T-helper 1 cell treated with Interleukin-12 subunit alpha and Interleukin-12 subunit beta and Interleukin-4 antibody, amounts not matched to agents 30 μg/mL and 1 μg/mL, for 36 hours (primary cell): Measurements from ENCODE around the gene ENTPD8.

Experiments
- H3K27ac Mint-ChIP-seq: one replicate; pipeline ENCODE4 v1.8.0; 2021; ENCODE audit warnings: mild to moderate bottlenecking, mixed read lengths
- H3K27me3 Mint-ChIP-seq: one replicate; pipeline ENCODE4 v1.8.0; 2021; ENCODE audit warnings: low read depth, mixed read lengths
- H3K36me3 Mint-ChIP-seq: one replicate; pipeline ENCODE4 v1.8.0; 2021; ENCODE audit warnings: low read depth, mixed read lengths
- H3K4me1 Mint-ChIP-seq: one replicate; pipeline ENCODE4 v1.8.0; 2021; ENCODE audit warnings: low read depth, mixed read lengths
- H3K4me3 Mint-ChIP-seq: one replicate; pipeline ENCODE4 v1.8.0; 2021; ENCODE audit warnings: mild to moderate bottlenecking, moderate library complexity, mixed read lengths
- H3K9me3 Mint-ChIP-seq: one replicate; pipeline ENCODE4 v1.8.0; 2021; ENCODE audit warnings: mixed read lengths

ENTPD8 gene

GRCh38 chr9:137397675-137398423 lies 43.3 kb downstream of the ENTPD8 start:
- peaks cover 1% of the 10 kb centered on the region for H3K36me3 Mint-ChIP-seq
- H3K4me3 Mint-ChIP-seq = no peak overlapping the region
- H3K4me1 Mint-ChIP-seq = no peaks in the 10 kb centered on the region
- H3K27ac Mint-ChIP-seq = no peak overlapping the region
- no peaks in the 10 kb centered on the region for H3K9me3 Mint-ChIP-seq
- no peaks in the 10 kb centered on the region for H3K27me3 Mint-ChIP-seq

DNA sequence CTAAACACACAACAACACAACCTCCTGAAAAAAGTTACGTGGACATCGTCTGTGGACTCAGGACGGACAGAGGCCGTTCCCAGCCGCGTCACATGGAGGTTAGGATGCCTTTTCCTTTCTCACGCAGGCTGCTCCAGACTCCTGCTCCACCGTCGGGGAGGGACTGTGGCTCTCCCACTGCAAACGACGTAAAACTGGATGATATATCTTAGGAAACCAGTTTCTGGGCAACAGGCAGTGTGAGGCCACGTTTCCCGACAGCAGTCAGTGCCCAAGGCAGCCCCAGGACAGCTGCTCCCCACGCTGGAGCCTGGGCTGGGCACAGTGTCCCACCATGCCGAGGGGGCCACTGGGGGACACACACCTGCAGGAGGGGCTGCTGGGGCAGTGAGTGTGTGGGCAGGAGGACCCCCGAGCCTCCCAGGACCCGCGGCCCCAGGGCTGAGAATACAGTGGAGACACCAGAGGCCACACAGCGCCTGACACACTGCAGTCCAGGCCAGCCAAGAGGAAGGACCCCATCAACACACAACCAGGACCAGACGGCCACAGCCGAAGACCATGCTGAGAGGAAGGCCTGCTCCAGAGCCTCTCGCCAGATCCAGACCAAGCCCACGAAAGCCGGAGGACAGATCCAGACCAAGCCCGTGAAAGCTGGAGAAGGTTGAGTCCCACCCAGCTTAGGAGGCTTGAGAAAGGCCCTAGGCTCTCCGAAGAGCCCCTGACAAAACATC lies 44.4 kb downstream of the ENTPD8 start:
- Mint-ChIP-seq H3K27me3 (no peaks in the 10 kb centered on the region), H3K4me3 (no peak overlapping the region), H3K36me3 (peaks cover 1% of the 10 kb centered on the region), H3K27ac (no peak overlapping the region), H3K4me1 (no peaks in the 10 kb centered on the region), H3K9me3 (no peaks in the 10 kb centered on the region)

DNA sequence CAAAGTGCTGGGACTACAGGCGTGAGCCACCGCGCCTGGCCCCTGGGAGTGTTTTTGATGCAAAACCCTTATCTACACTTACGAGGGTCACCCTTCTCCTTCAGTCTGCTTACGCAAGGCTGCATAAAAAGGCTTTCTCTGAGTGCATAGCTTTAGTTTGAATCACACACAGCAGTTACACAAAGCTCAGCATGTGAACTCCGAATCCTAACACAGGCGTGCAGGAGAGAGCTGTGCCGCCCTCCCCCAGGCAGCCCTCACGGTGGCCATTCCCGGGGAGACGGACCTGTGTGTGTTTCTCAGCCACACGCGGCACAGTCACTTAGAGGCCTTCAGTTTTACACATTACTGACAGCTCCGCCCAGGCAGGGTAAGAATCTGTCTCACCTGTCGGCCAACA lies 44.9 kb downstream of the ENTPD8 start:
- no peak overlapping the region for H3K4me3 Mint-ChIP-seq
- no peaks in the 10 kb centered on the region for H3K4me1 Mint-ChIP-seq
- peaks cover 1% of the 10 kb centered on the region for H3K36me3 Mint-ChIP-seq
- no peak overlapping the region for H3K27ac Mint-ChIP-seq
- no peaks in the 10 kb centered on the region for H3K27me3 Mint-ChIP-seq
- H3K9me3 Mint-ChIP-seq = no peaks in the 10 kb centered on the region

DNA sequence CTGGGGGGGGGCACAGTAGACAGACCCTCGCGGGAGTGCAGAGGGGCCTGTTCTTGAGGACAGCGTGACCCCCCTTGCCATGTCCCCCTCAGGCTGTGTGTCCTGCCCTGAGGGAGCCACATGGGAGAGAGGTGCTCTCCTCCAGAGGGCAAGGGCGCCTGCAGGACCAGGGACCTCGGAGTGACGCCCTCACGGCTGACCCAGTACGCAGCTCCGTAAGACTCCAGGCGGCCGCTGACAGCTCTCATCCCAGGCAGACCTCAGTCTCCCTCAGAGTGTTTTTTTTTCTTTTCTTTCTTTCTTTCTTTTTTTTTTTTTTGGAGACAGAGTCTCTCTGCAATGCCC lies 45.5 kb downstream of the ENTPD8 start:
- no peaks in the 10 kb centered on the region for H3K4me1 Mint-ChIP-seq
- no peaks in the 10 kb centered on the region for H3K27me3 Mint-ChIP-seq
- H3K27ac Mint-ChIP-seq = no peak overlapping the region
- H3K9me3 Mint-ChIP-seq = no peaks in the 10 kb centered on the region
- no peak overlapping the region for H3K4me3 Mint-ChIP-seq
- peaks cover 1% of the 10 kb centered on the region for H3K36me3 Mint-ChIP-seq

DNA sequence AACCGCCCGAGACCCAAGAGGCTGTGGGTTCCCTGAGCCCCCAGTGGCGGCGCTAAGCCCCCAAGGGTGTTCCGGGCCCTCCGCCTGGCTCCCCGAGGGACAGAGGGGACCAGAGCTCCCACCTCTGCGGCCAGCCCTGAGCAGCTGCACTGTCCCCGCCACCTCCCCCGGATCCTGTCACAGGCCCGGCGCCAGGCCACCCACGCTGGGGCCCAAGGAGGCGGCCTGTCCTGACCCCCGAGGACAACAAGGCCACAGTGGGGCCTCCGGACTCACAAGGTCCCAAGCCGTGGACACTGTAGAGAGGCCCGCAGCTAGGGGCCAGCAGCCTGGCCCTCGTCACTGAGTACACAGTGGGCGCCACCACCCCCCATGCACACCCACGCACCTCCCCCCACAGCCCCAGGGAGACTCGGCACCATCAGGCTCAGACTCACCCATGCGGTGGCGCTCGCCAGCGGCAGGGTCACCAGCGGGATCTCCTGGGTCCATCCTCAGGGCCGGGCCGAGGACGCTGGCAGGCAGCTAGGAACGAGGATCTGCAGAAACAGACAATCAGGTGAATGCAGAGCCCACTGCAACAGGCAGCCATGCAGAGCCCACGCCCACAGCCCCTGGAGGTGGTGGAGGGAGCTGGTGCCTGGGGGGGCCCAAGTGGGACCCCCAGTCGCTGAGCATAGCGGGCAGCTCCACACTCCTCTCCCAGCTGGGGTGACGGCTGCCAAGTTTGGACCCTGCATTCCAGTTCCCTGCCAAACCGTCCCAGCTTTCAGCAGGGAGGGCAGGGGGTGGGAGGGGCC lies 46.1 kb downstream of the ENTPD8 start:
- no peaks in the 10 kb centered on the region for H3K4me1 Mint-ChIP-seq
- H3K36me3 Mint-ChIP-seq = no peaks in the 10 kb centered on the region
- no peaks in the 10 kb centered on the region for H3K27me3 Mint-ChIP-seq
- no peak overlapping the region for H3K27ac Mint-ChIP-seq
- H3K9me3 Mint-ChIP-seq = no peaks in the 10 kb centered on the region
- no peak overlapping the region for H3K4me3 Mint-ChIP-seq

DNA sequence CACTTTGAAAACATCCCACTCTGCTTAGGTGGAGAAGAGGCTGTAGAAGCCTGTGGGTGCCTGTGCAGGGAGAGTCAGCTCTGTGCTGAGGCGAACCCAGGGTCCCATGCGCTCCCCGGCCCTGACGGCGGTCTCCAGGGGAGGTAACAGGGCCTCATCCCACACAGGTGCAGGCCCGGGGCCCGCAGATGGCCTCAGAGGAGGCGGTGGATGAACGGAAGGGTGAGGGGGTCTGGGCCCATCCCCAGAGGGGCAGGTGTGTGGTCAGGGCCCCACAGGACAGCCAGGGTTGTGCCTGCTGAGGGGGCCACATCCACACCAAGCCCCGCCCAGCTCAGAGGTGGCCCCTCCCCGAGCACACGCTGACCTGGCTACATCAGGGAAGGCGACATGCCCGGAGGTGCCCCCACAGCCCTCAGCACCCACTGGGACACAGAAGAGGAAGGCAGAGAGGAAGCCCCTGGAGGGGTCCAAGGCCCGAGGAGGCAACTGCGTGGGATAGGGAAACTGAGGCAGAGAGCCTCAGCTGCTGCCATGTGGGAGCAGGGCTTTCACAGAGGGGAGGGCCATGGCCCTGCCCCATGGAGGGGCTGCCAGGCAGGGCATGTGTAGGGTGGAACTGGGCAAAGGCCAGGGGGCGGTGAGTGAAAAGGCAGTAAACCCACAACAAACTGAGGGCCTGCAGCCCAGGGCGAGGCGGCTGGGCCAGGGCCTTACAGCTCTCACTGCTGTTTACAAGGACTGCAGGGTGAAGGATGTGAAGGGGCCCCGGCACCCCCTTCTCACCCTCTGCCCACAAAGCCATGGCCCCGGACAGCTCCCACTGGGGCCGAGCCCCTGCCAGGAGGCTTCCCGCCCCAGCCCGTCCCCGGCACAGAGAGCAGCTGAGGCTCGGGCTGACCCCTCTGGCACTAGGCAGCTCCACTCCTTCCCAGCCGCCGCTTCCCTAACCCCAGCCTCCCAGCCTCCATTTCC lies 47.7 kb downstream of the ENTPD8 start:
- H3K9me3 Mint-ChIP-seq = no peaks in the 10 kb centered on the region
- no peak overlapping the region for H3K27ac Mint-ChIP-seq
- no peaks in the 10 kb centered on the region for H3K27me3 Mint-ChIP-seq
- H3K4me3 Mint-ChIP-seq = no peak overlapping the region
- no peaks in the 10 kb centered on the region for H3K4me1 Mint-ChIP-seq
- H3K36me3 Mint-ChIP-seq = no peaks in the 10 kb centered on the region

DNA sequence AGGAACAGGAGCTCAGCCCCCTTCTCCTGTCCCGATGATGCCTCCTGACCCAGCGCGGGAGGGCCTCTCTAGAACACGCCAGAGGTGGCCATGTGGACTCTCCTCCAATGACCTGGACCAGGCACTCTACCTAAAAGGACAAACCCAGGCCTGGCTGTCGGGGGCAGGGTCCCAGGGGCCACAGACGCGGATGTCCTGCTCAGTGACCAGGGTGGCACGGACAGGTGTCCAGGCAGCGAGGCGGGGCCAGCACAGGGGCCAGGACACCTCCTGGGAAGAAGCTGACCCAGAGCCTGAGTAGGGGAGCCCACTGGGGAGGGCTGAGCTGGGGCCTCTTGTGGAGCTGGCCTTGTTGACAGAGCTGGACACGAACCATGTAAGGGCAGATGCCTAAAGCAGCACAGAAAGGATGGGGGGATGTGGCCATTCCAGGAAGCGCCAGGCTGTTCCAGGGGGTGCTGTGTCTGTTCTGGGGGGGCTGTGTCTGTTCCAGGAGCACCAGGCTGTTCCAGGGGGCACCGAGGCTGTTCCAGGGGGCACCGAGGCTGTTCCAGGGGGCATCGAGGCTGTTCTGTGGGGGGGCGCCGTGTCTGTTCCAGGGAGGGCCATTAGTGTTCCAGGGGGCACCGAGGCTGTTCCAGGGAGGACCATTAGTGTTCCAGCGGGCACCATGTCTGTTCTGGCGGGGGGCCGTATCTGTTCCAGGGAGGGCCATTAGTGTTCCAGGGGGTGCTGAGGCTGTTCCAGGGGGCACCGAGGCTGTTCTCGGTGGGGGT lies 48.7 kb downstream of the ENTPD8 start:
- H3K4me1 Mint-ChIP-seq = no peaks in the 10 kb centered on the region
- no peak overlapping the region for H3K4me3 Mint-ChIP-seq
- no peaks in the 10 kb centered on the region for H3K36me3 Mint-ChIP-seq
- H3K27ac Mint-ChIP-seq = no peak overlapping the region
- H3K9me3 Mint-ChIP-seq = no peaks in the 10 kb centered on the region
- no peaks in the 10 kb centered on the region for H3K27me3 Mint-ChIP-seq

DNA sequence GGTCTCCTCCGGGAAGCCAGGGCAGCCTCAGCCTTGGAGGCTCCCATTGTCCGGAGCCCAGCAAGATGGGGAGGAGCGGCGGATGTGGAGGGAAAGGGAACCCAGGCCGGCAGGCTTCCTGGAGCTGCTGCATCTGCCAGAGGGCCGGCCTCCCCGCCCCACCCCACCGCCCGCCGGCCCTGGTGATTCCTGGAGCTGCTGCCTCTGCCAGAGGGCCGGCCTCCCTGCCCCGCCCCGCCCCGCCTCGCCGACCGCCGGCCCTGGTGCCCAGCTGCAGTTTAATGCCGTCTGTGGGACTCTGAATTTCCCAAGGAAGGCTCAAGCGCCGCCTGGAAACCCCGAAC lies 49.8 kb downstream of the ENTPD8 start:
- H3K36me3 Mint-ChIP-seq = no peaks in the 10 kb centered on the region
- H3K4me3 Mint-ChIP-seq = no peak overlapping the region
- H3K27me3 Mint-ChIP-seq = no peaks in the 10 kb centered on the region
- no peaks in the 10 kb centered on the region for H3K9me3 Mint-ChIP-seq
- no peaks in the 10 kb centered on the region for H3K4me1 Mint-ChIP-seq
- H3K27ac Mint-ChIP-seq = no peak overlapping the region

DNA sequence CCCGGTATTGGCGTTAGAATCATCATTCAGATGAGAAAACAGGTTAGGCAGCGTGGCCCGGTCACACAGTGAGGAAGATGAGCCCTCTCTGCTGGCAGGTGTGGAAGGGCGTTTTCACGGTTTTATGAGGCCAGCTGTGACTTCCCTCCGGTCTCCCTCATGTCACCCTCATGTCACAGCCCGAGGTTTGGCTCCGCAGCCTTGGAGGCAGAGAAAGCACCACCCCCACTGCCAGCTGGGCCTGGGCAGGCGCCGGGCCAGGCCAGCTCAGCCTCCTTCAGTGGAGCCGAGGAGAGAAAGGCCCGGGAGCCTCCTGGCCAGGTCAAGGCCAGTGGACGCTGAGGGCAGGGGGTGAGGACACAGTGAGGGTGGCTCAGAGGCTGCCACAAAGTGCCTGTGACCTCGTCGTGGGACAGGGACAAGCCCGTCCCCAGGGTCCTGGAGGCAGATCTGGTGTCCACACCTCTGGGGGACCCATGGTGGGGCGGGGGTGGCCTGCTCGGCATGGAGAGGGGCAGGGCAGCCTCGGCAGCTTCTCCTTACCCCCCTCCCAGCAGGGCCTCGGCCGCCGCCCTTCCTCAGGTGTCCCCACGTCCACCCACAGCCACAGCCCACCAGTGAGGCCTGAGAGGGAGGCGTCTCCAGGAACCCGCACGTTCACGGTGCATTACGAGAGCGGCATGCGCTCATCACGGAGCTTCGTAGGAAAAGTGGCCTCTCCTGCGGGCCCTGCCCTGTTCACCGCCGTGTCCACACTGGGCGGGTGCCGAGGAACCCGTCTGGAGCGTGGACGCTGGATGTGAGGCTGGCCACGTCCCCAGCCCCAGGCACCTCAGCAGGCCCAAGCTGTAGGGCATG lies 50.4 kb downstream of the ENTPD8 start:
- Mint-ChIP-seq H3K27ac (no peak overlapping the region), H3K4me1 (no peaks in the 10 kb centered on the region), H3K9me3 (no peaks in the 10 kb centered on the region)

DNA sequence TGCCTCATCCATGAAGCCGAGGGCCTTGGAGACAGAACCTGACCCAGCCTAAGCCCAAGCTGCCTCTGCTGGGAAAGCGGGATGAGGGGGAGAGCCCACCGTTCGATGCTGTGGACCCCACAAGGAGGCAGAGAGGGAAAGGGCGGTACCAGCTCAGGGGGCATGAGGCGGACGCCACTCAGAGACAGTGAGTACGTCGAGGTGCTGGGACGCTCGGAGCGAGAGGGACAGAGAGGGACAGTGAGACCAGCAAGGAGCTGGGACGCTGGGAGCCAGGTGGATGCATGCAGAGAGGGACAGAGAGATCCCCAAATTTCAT lies 51.8 kb downstream of the ENTPD8 start:
- H3K27ac Mint-ChIP-seq = no peak overlapping the region
- H3K4me3 Mint-ChIP-seq = no peak overlapping the region
- no peaks in the 10 kb centered on the region for H3K27me3 Mint-ChIP-seq
- no peaks in the 10 kb centered on the region for H3K9me3 Mint-ChIP-seq
- no peaks in the 10 kb centered on the region for H3K4me1 Mint-ChIP-seq
- no peaks in the 10 kb centered on the region for H3K36me3 Mint-ChIP-seq

More for the DNA sequence above, 50.4 kb downstream of the ENTPD8 start:
- Mint-ChIP-seq H3K27me3 (no peaks in the 10 kb centered on the region), H3K4me3 (no peak overlapping the region), H3K36me3 (no peaks in the 10 kb centered on the region)

GRCh38 chr9:137388589-137389427 lies 52.3 kb downstream of the ENTPD8 start:
- Mint-ChIP-seq H3K27ac (no peak overlapping the region), H3K9me3 (no peaks in the 10 kb centered on the region), H3K4me1 (no peaks in the 10 kb centered on the region)

DNA sequence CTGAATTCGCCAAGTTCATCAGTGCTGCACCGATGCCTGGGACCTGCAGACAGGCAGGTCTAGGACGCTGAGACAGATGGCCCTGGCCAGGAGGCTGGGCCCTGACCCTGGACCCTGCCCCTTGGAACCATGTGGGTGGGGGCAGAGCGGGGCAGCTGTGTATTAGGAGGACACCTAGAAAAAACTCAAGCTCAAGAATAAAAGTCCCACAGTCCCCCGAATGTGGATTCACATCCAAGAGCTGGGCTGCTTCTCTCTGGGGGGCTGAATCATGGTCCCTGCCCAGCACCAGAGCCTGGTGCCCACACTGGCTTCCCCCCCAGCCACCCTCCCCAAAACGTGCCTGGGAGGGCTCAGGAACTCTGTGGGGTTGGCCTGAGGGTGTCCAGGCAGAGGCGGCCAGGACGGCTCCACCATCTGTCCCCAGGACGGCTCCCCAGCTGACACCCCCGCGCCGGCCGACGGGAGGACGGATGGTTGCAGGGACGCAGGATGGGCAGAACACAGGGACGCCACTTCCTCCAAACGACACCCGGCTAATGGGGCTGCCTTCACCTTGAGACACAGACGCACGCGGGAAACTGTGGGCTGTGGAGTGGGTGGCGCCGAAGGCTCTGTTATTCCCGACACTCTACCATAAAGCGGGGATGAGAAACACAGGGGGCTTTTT lies 53.1 kb downstream of the ENTPD8 start:
- Mint-ChIP-seq H3K36me3 (no peaks in the 10 kb centered on the region), H3K4me1 (no peaks in the 10 kb centered on the region), H3K27ac (no peak overlapping the region), H3K27me3 (no peaks in the 10 kb centered on the region), H3K4me3 (no peak overlapping the region), H3K9me3 (no peaks in the 10 kb centered on the region)

More at GRCh38 chr9:137388589-137389427, 52.3 kb downstream of the ENTPD8 start:
- H3K36me3 Mint-ChIP-seq = no peaks in the 10 kb centered on the region
- no peaks in the 10 kb centered on the region for H3K27me3 Mint-ChIP-seq
- no peak overlapping the region for H3K4me3 Mint-ChIP-seq
